C4-2B (cell line): Measurements from ENCODE around the gene MACROD1.

Source experiments
- ZFX ChIP-seq: fragments of 450-650 bp; IDR thresholded peaks from 2 replicates; pipeline ENCODE4 v1.6.1; 2017
- TF ChIP-seq, protein P1 (sequence below): fragments of 450-650 bp; conservative IDR thresholded peaks from 2 replicates; pipeline ENCODE4 v1.5.1; 2017; ENCODE audit warnings: mild to moderate bottlenecking

DNA sequence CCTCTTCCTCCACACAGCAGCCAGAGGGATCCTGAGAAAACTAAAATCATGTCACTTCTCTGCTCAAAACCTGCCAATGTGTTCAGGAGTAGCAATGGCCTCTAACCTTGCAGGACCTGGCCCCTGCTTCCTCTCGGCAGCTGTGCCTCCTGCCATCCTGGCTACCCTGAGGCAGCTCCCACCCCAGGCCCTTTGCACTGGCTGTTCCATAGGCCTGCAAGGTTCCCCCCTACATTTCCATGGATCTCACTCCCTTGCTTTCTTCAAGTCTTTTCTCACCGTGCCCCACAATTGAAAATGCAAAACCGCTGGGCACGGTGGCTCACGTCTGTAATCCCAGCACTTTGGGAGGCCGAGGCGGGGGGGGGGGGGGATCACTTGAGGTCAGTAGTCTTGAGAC is 18.0 kb upstream of the MACROD1 start:
- TF ChIP-seq, protein P1, sequence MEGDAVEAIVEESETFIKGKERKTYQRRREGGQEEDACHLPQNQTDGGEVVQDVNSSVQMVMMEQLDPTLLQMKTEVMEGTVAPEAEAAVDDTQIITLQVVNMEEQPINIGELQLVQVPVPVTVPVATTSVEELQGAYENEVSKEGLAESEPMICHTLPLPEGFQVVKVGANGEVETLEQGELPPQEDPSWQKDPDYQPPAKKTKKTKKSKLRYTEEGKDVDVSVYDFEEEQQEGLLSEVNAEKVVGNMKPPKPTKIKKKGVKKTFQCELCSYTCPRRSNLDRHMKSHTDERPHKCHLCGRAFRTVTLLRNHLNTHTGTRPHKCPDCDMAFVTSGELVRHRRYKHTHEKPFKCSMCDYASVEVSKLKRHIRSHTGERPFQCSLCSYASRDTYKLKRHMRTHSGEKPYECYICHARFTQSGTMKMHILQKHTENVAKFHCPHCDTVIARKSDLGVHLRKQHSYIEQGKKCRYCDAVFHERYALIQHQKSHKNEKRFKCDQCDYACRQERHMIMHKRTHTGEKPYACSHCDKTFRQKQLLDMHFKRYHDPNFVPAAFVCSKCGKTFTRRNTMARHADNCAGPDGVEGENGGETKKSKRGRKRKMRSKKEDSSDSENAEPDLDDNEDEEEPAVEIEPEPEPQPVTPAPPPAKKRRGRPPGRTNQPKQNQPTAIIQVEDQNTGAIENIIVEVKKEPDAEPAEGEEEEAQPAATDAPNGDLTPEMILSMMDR: no peak
- no peak for TF ChIP-seq ZFX
